PFSK-1 (cell line): Measurements from ENCODE around the gene TBC1D25.

ENCODE experiments used
- POLR2AphosphoS5 ChIP-seq: IDR thresholded peaks from 2 replicates; pipeline ENCODE4 v1.6.1; 2012; ENCODE audit warnings: low read depth, mild to moderate bottlenecking, control low read depth, low read length, moderate library complexity
- REST ChIP-seq, 2 experiments: IDR thresholded peaks; 2 replicates each; pipeline versions ENCODE4 v1.6.1 to v1.8.0; 2011 to 2012; ENCODE audit warnings: low read depth in 2 of 2, low read length in 2 of 2, control low read depth in 1 of 2, inconsistent platforms in 1 of 2, mild to moderate bottlenecking in 1 of 2, moderate library complexity in 1 of 2; ENCODE audit not compliant: insufficient read depth in 1 of 2
- SIN3A ChIP-seq: IDR thresholded peaks from 2 replicates; pipeline ENCODE4 v1.6.1; 2012; ENCODE audit warnings: mild to moderate bottlenecking, low read length, moderate library complexity, borderline replicate concordance; ENCODE audit not compliant: insufficient read depth
- TAF1 ChIP-seq: IDR thresholded peaks from 2 replicates; pipeline ENCODE4 v1.6.1; 2012; ENCODE audit warnings: low read length, control low read depth, borderline replicate concordance; ENCODE audit not compliant: insufficient read depth

GRCh38 chrX:48513670-48514069 is 25.8 kb upstream of the TBC1D25 start:
- no peak for TF ChIP-seq POLR2AphosphoS5
- no peak for TF ChIP-seq SIN3A
- no peak for TF ChIP-seq REST (IDR thresholded peaks at IDR 0.05; ENCODE audit: insufficient read depth in 1 of 2, low read depth in 2 of 2, low read length in 2 of 2)
- TF ChIP-seq TAF1: no peak
